ENCODE measurements around the gene HNRNPA0.
"Not testable (repeated sequence)": the region's sequence is repeated elsewhere in the genome, so short reads cannot be mapped to it uniquely, and the experiment has no call there.

- TF ChIP-seq CTCF (IDR thresholded peaks at IDR 0.05; ENCODE audit: low read depth, low read length); EZH2phosphoT487 (IDR thresholded peaks at IDR 0.05; ENCODE audit: low read depth): not testable (repeated sequence)
Measured at GRCh38 chr5:137767937-137768336, 13.8 kb upstream of the HNRNPA0 start.

All from OCI-LY3 (cell line).